Activated naive CD4-positive, alpha-beta T cell treated with anti-CD3 and anti-CD28 coated beads, Interleukin-2, amount 50 U/mL, for 16 hours (primary cell): ENCODE results near the gene POMT1.
"Not testable (repeated sequence)": the region's sequence is repeated elsewhere in the genome, so short reads cannot be mapped to it uniquely, and the experiment has no call there.

ENCODE experiments used
- DNase-seq: peaks from one replicate; pipeline ENCODE4 v3.0.0-alpha.2; 2020

POMT1 gene

GRCh38 chr9:131502781-131503625, at the start of gene POMT1:
Gene POMT1, plus strand, starts transcription at chr9:131502918. Its CDS starts 1,301 bp downstream, at chr9:131504219.
- DNase-seq: peak; percentile 90

GRCh38 chr9:131454028-131454427, 48.7 kb upstream of the POMT1 start:
- DNase-seq: no peak

- not testable (repeated sequence) for DNase-seq
These were observed 47.1 kb upstream of the POMT1 start for GRCh38 chr9:131455655-131456054.

GRCh38 chr9:131457746-131458145, 45.0 kb upstream of the POMT1 start:
- no peak for DNase-seq

- no peak for DNase-seq
These were observed 43.7 kb upstream of the POMT1 start for GRCh38 chr9:131459056-131459455.

GRCh38 chr9:131461166-131461565, 41.6 kb upstream of the POMT1 start:
- no peak for DNase-seq

GRCh38 chr9:131464354-131465000, 38.2 kb upstream of the POMT1 start:
- DNase-seq: no peak

- DNase-seq: no peak
These were observed 37.3 kb upstream of the POMT1 start for GRCh38 chr9:131465401-131465800.

GRCh38 chr9:131467214-131467935, 35.3 kb upstream of the POMT1 start:
- no peak for DNase-seq

- no peak for DNase-seq
These were observed 34.7 kb upstream of the POMT1 start for GRCh38 chr9:131468031-131468430.

GRCh38 chr9:131469356-131469755, 33.4 kb upstream of the POMT1 start:
- no peak for DNase-seq

- no peak for DNase-seq
These were observed 32.8 kb upstream of the POMT1 start for GRCh38 chr9:131469951-131470350.

- no peak for DNase-seq
These were observed 32.1 kb upstream of the POMT1 start for GRCh38 chr9:131470581-131470991.

- DNase-seq: not testable (repeated sequence)
These were observed 30.6 kb upstream of the POMT1 start for GRCh38 chr9:131472085-131472484.

- DNase-seq: no peak
These were observed 29.4 kb upstream of the POMT1 start for GRCh38 chr9:131473198-131473885.

GRCh38 chr9:131473891-131474290, 28.8 kb upstream of the POMT1 start:
- DNase-seq: no peak

- DNase-seq: no peak
These were observed 28.0 kb upstream of the POMT1 start for GRCh38 chr9:131474711-131475110.

- peak; percentile 8 for DNase-seq
These were observed 27.4 kb upstream of the POMT1 start for GRCh38 chr9:131475111-131475955.

- DNase-seq: peak; percentile 12
These were observed 26.6 kb upstream of the POMT1 start for GRCh38 chr9:131475956-131476776.

- no peak for DNase-seq
These were observed 25.9 kb upstream of the POMT1 start for GRCh38 chr9:131476777-131477345.

GRCh38 chr9:131477367-131477766, 25.4 kb upstream of the POMT1 start:
- DNase-seq: no peak
